Measurements from ENCODE around the gene HERPUD2.
"Not testable (repeated sequence)": the region's sequence is repeated elsewhere in the genome, so short reads cannot be mapped to it uniquely, and the experiment has no call there.

The HERPUD2 gene

GRCh38 chr7:35677582-35678356, 17.2 kb downstream of the HERPUD2 start:
- no peaks in the 10 kb centered on the region for H3K9me3 ChIP-seq (ENCODE audit: control insufficient read depth, low read length)
- peaks cover 5% of the 10 kb centered on the region for H3K4me1 ChIP-seq (ENCODE audit: control insufficient read depth, insufficient read depth, low read length, poor library complexity, severe bottlenecking)
- WGBS, 2 experiments (ENCODE audit: insufficient coverage in 2 of 2): 98% methylated on average over 3 of the region's 3 CpGs; no CpG with 5 or more reads in 1 of the 2 experiments
- no peak overlapping the region for H3K4me3 ChIP-seq (ENCODE audit: extremely low read depth, insufficient read depth, low read length, poor library complexity, severe bottlenecking)
- no peak overlapping the region for H3K27ac ChIP-seq (ENCODE audit: low read depth, low read length, severe bottlenecking)
- H3K36me3 ChIP-seq (ENCODE audit: control insufficient read depth, insufficient read depth, low read length): peaks cover 5% of the 10 kb centered on the region

- H3K27ac ChIP-seq (ENCODE audit: low read depth, low read length, severe bottlenecking): no peak overlapping the region
- no peaks in the 10 kb centered on the region for H3K9me3 ChIP-seq (ENCODE audit: control insufficient read depth, low read length)
- H3K4me1 ChIP-seq (ENCODE audit: control insufficient read depth, insufficient read depth, low read length, poor library complexity, severe bottlenecking): peaks cover 5% of the 10 kb centered on the region
- peaks cover 5% of the 10 kb centered on the region for H3K36me3 ChIP-seq (ENCODE audit: control insufficient read depth, insufficient read depth, low read length)
- no peak overlapping the region for H3K4me3 ChIP-seq (ENCODE audit: extremely low read depth, insufficient read depth, low read length, poor library complexity, severe bottlenecking)
- WGBS, 2 experiments (ENCODE audit: insufficient coverage in 2 of 2): no CpG with 5 or more reads among the region's 1 CpG
These were observed 18.7 kb downstream of the HERPUD2 start for GRCh38 chr7:35676211-35676610.

- peaks cover 28% of the 10 kb centered on the region for H3K36me3 ChIP-seq (ENCODE audit: control insufficient read depth, insufficient read depth, low read length)
- no peak overlapping the region for H3K27ac ChIP-seq (ENCODE audit: low read depth, low read length, severe bottlenecking)
- no CpG with 5 or more reads among the region's 3 CpGs for WGBS, 2 experiments (ENCODE audit: insufficient coverage in 2 of 2)
- H3K9me3 ChIP-seq (ENCODE audit: control insufficient read depth, low read length): peaks cover 6% of the 10 kb centered on the region
- no peaks in the 10 kb centered on the region for H3K4me1 ChIP-seq (ENCODE audit: control insufficient read depth, insufficient read depth, low read length, poor library complexity, severe bottlenecking)
- no peak overlapping the region for H3K4me3 ChIP-seq (ENCODE audit: extremely low read depth, insufficient read depth, low read length, poor library complexity, severe bottlenecking)
These were observed 23.9 kb downstream of the HERPUD2 start for GRCh38 chr7:35670856-35671569.

GRCh38 chr7:35660411-35660810, 34.5 kb downstream of the HERPUD2 start:
- not testable (repeated sequence) for H3K27ac ChIP-seq (ENCODE audit: low read depth, low read length, severe bottlenecking); H3K9me3 ChIP-seq (ENCODE audit: control insufficient read depth, low read length); H3K4me3 ChIP-seq (ENCODE audit: extremely low read depth, insufficient read depth, low read length, poor library complexity, severe bottlenecking); H3K4me1 ChIP-seq (ENCODE audit: control insufficient read depth, insufficient read depth, low read length, poor library complexity, severe bottlenecking)
- WGBS, 2 experiments (ENCODE audit: insufficient coverage in 2 of 2): 100% methylated on average over 2 of the region's 4 CpGs
- H3K36me3 ChIP-seq (ENCODE audit: control insufficient read depth, insufficient read depth, low read length): peaks cover 33% of the 10 kb centered on the region

- Histone ChIP-seq H3K4me3 (ENCODE audit: extremely low read depth, insufficient read depth, low read length, poor library complexity, severe bottlenecking) (no peak overlapping the region), H3K4me1 (ENCODE audit: control insufficient read depth, insufficient read depth, low read length, poor library complexity, severe bottlenecking) (no peaks in the 10 kb centered on the region), H3K36me3 (ENCODE audit: control insufficient read depth, insufficient read depth, low read length) (peaks cover 26% of the 10 kb centered on the region), H3K27ac (ENCODE audit: low read depth, low read length, severe bottlenecking) (no peak overlapping the region), H3K9me3 (ENCODE audit: control insufficient read depth, low read length) (no peaks in the 10 kb centered on the region)
- no CpG with 5 or more reads among the region's 1 CpG for WGBS, 2 experiments (ENCODE audit: insufficient coverage in 2 of 2)
These were observed 36.2 kb downstream of the HERPUD2 start for GRCh38 chr7:35658606-35659201.

GRCh38 chr7:35657125-35657524, 37.8 kb downstream of the HERPUD2 start:
- Histone ChIP-seq H3K4me1 (ENCODE audit: control insufficient read depth, insufficient read depth, low read length, poor library complexity, severe bottlenecking) (no peaks in the 10 kb centered on the region), H3K9me3 (ENCODE audit: control insufficient read depth, low read length) (peaks cover 10% of the 10 kb centered on the region), H3K27ac (ENCODE audit: low read depth, low read length, severe bottlenecking) (no peak overlapping the region), H3K36me3 (ENCODE audit: control insufficient read depth, insufficient read depth, low read length) (peaks cover 35% of the 10 kb centered on the region), H3K4me3 (ENCODE audit: extremely low read depth, insufficient read depth, low read length, poor library complexity, severe bottlenecking) (no peak overlapping the region)
- WGBS, 2 experiments (ENCODE audit: insufficient coverage in 2 of 2): 100% methylated on average over 2 of the region's 2 CpGs; no CpG with 5 or more reads in 1 of the 2 experiments

GRCh38 chr7:35654558-35654957, 40.4 kb downstream of the HERPUD2 start:
- H3K4me1 ChIP-seq (ENCODE audit: control insufficient read depth, insufficient read depth, low read length, poor library complexity, severe bottlenecking); H3K27ac ChIP-seq (ENCODE audit: low read depth, low read length, severe bottlenecking); H3K4me3 ChIP-seq (ENCODE audit: extremely low read depth, insufficient read depth, low read length, poor library complexity, severe bottlenecking): not testable (repeated sequence)
- Histone ChIP-seq H3K36me3 (ENCODE audit: control insufficient read depth, insufficient read depth, low read length) (peaks cover 55% of the 10 kb centered on the region), H3K9me3 (ENCODE audit: control insufficient read depth, low read length) (peaks cover 14% of the 10 kb centered on the region)
- WGBS, 2 experiments (ENCODE audit: insufficient coverage in 2 of 2): 100% methylated on average over 2 to 3 of the region's 3 CpGs

- Histone ChIP-seq H3K36me3 (ENCODE audit: control insufficient read depth, insufficient read depth, low read length) (peaks cover 46% of the 10 kb centered on the region), H3K27ac (ENCODE audit: low read depth, low read length, severe bottlenecking) (no peak overlapping the region), H3K9me3 (ENCODE audit: control insufficient read depth, low read length) (peaks cover 14% of the 10 kb centered on the region), H3K4me1 (ENCODE audit: control insufficient read depth, insufficient read depth, low read length, poor library complexity, severe bottlenecking) (peaks cover 7% of the 10 kb centered on the region), H3K4me3 (ENCODE audit: extremely low read depth, insufficient read depth, low read length, poor library complexity, severe bottlenecking) (no peak overlapping the region)
- 94 to 100% methylated on average over 4 to 5 of the region's 5 CpGs for WGBS, 2 experiments (ENCODE audit: insufficient coverage in 2 of 2)
These were observed 42.8 kb downstream of the HERPUD2 start for GRCh38 chr7:35652124-35652523.

GRCh38 chr7:35650751-35651150, 44.2 kb downstream of the HERPUD2 start:
- Histone ChIP-seq H3K27ac (ENCODE audit: low read depth, low read length, severe bottlenecking) (no peak overlapping the region), H3K4me1 (ENCODE audit: control insufficient read depth, insufficient read depth, low read length, poor library complexity, severe bottlenecking) (peaks cover 13% of the 10 kb centered on the region), H3K9me3 (ENCODE audit: control insufficient read depth, low read length) (peaks cover 14% of the 10 kb centered on the region), H3K4me3 (ENCODE audit: extremely low read depth, insufficient read depth, low read length, poor library complexity, severe bottlenecking) (no peak overlapping the region), H3K36me3 (ENCODE audit: control insufficient read depth, insufficient read depth, low read length) (peaks cover 41% of the 10 kb centered on the region)
- WGBS, 2 experiments (ENCODE audit: insufficient coverage in 2 of 2): 97 to 100% methylated on average over 3 to 4 of the region's 4 CpGs

GRCh38 chr7:35649711-35650110, 45.2 kb downstream of the HERPUD2 start:
- H3K27ac ChIP-seq (ENCODE audit: low read depth, low read length, severe bottlenecking): no peak overlapping the region
- H3K4me1 ChIP-seq (ENCODE audit: control insufficient read depth, insufficient read depth, low read length, poor library complexity, severe bottlenecking): peaks cover 13% of the 10 kb centered on the region
- WGBS, 2 experiments (ENCODE audit: insufficient coverage in 2 of 2): no CpG with 5 or more reads among the region's 3 CpGs
- H3K4me3 ChIP-seq (ENCODE audit: extremely low read depth, insufficient read depth, low read length, poor library complexity, severe bottlenecking): no peak overlapping the region
- H3K36me3 ChIP-seq (ENCODE audit: control insufficient read depth, insufficient read depth, low read length): peaks cover 38% of the 10 kb centered on the region
- peaks cover 14% of the 10 kb centered on the region for H3K9me3 ChIP-seq (ENCODE audit: control insufficient read depth, low read length)
